ENCODE data around the gene FAM181A. TPM values are rescaled to one million over a fixed set of nuclear protein-coding genes. Genes with fewer than 3 reads are reported as not detected.

FAM181A gene
- total RNA-seq, 1 experiment from 2014 or later = not detected

DNA sequence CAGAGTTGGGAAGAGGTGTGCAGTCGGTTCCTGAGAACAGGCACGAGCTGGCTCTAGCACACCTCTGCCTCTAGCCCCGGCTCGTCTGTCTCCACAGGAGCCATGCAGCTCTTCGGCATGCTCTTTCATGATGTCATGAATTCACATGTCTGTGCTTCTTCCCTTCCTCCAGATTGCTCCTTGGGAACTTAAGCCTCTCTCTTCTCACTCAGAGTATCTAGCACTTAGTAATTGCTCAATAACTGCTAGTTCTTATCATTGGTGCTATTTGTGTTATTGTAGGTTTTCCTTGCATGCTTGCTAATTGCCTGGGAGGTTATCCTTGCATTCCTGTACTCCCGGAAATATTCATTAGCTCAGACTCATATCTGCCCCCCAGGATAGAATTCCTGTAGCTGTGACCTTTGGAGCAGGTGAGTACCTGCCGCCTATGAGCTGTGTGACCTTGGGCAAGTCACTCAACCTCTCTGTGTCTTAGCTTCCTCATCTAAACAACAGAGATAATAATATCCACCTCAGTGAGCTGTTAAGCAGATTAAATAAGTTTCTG is 19.5 kb downstream of the FAM181A start:
- ChIA-PET CTCF (no interaction called here), POLR2A (ENCODE audit: low non-redundant PET) (no interaction called here)
- Histone ChIP-seq H3K27me3 (replicated peaks; ENCODE audit: insufficient read depth, low read depth, low read length, poor library complexity) (no peaks in the 10 kb centered on the region), H3K4me1 (ENCODE audit: insufficient read depth, low read length, poor library complexity, severe bottlenecking) (no peaks in the 10 kb centered on the region), H3K9me3 (ENCODE audit: low read depth, low read length, poor library complexity, severe bottlenecking) (no peaks in the 10 kb centered on the region), H3K27ac (ENCODE audit: low read depth, low read length, poor library complexity, severe bottlenecking) (no peak overlapping the region), H3K4me3 (ENCODE audit: low read depth, low read length, poor library complexity, severe bottlenecking) (no peak overlapping the region), H3K36me3 (ENCODE audit: insufficient read depth, low read length, poor library complexity, severe bottlenecking) (no peaks in the 10 kb centered on the region)
- no TSS peak for BruUV-seq (replicated peaks)
- TF ChIP-seq, protein P1, sequence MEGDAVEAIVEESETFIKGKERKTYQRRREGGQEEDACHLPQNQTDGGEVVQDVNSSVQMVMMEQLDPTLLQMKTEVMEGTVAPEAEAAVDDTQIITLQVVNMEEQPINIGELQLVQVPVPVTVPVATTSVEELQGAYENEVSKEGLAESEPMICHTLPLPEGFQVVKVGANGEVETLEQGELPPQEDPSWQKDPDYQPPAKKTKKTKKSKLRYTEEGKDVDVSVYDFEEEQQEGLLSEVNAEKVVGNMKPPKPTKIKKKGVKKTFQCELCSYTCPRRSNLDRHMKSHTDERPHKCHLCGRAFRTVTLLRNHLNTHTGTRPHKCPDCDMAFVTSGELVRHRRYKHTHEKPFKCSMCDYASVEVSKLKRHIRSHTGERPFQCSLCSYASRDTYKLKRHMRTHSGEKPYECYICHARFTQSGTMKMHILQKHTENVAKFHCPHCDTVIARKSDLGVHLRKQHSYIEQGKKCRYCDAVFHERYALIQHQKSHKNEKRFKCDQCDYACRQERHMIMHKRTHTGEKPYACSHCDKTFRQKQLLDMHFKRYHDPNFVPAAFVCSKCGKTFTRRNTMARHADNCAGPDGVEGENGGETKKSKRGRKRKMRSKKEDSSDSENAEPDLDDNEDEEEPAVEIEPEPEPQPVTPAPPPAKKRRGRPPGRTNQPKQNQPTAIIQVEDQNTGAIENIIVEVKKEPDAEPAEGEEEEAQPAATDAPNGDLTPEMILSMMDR (conservative IDR thresholded peaks at IDR 0.05; ENCODE audit: low read depth, low read length) = no peak
- no peak for TF ChIP-seq EZH2 (IDR thresholded peaks at IDR 0.05; ENCODE audit: borderline replicate concordance, low read depth, low read length, poor library complexity, severe bottlenecking)
- DNase-seq (ENCODE audit: low spot score) = no peak
- intact Hi-C loops (cut with micrococcal nuclease; ENCODE audit: unreplicated experiment) = no loop called here

DNA sequence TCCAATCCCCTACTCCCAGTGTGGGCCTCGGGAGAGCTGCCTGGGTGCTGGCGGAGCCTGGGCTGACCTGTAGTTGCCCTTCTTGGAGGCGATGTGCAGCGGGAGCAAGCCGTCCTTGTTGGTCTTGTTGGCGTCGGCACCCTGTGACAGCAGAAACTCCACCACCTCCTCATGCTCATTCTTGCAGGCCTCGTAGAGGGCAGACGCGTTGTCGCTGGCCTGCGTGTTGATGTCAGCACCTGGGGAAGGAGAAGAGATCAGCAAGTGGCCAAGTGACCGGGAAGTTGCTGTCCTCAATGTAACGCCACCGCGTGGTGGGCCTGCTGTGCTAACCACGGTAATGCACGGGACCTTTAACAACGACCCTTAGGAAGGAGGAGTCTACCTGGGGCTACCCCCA is 20.1 kb downstream of the FAM181A start:
- Histone ChIP-seq H3K4me3 (ENCODE audit: low read depth, low read length, poor library complexity, severe bottlenecking) (no peak overlapping the region), H3K27ac (ENCODE audit: low read depth, low read length, poor library complexity, severe bottlenecking) (no peak overlapping the region), H3K36me3 (ENCODE audit: insufficient read depth, low read length, poor library complexity, severe bottlenecking) (no peaks in the 10 kb centered on the region), H3K9me3 (ENCODE audit: low read depth, low read length, poor library complexity, severe bottlenecking) (no peaks in the 10 kb centered on the region), H3K4me1 (ENCODE audit: insufficient read depth, low read length, poor library complexity, severe bottlenecking) (no peaks in the 10 kb centered on the region), H3K27me3 (replicated peaks; ENCODE audit: insufficient read depth, low read depth, low read length, poor library complexity) (no peaks in the 10 kb centered on the region)
- ChIA-PET CTCF (no interaction called here), POLR2A (ENCODE audit: low non-redundant PET) (no interaction called here)
- intact Hi-C loops (cut with micrococcal nuclease; ENCODE audit: unreplicated experiment) = no loop called here
- BruUV-seq (replicated peaks) = no TSS peak
- DNase-seq (ENCODE audit: low spot score) = no peak
- TF ChIP-seq EZH2 (IDR thresholded peaks at IDR 0.05; ENCODE audit: borderline replicate concordance, low read depth, low read length, poor library complexity, severe bottlenecking) = no peak
- TF ChIP-seq, protein P1 (conservative IDR thresholded peaks at IDR 0.05; ENCODE audit: low read depth, low read length) = no peak

DNA sequence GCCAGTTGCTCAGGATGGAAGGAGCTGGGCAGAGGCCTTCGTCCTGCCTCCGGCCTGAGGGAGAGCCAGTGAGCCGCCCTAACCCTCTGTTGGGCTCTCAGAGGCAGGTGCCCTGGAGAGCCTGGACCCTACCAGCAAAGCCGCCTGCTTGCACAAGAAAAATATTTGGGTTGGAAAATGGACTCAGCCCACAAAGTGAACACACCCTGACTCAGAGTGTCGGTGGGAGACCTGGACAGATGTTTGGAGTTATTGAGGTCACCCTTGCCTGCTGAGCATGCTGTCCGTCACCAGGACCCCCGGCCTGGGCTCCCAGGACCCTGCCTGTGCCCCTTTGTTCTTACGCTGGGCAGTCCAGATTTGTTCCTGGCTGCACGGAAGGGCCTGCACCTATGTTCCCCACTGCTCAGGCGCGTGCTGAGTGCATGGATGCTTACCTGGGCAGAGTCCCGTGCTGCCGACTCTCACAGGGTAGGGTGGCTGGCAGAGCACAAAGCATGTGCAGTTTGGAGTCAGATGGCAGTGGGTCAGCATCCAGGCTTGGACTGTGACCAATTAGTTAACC is 22.4 kb downstream of the FAM181A start:
- no peak for TF ChIP-seq EZH2 (IDR thresholded peaks at IDR 0.05; ENCODE audit: borderline replicate concordance, low read depth, low read length, poor library complexity, severe bottlenecking)
- TF ChIP-seq, protein P1 (conservative IDR thresholded peaks at IDR 0.05; ENCODE audit: low read depth, low read length) = no peak
- no TSS peak for BruUV-seq (replicated peaks)
- H3K27me3 ChIP-seq (replicated peaks; ENCODE audit: insufficient read depth, low read depth, low read length, poor library complexity) = no peaks in the 10 kb centered on the region
- H3K9me3 ChIP-seq (ENCODE audit: low read depth, low read length, poor library complexity, severe bottlenecking) = no peaks in the 10 kb centered on the region
- no peak overlapping the region for H3K27ac ChIP-seq (ENCODE audit: low read depth, low read length, poor library complexity, severe bottlenecking)
- DNase-seq (ENCODE audit: low spot score) = no peak
- ChIA-PET CTCF (interaction anchor here (0.6 kb wide), 1 partner anchor 55 kb away, joined by 3 read pairs; no protein-coding TSS in a partner anchor), POLR2A (ENCODE audit: low non-redundant PET) (no interaction called here)
- intact Hi-C loops (cut with micrococcal nuclease; ENCODE audit: unreplicated experiment) = no loop called here
- no peaks in the 10 kb centered on the region for H3K4me1 ChIP-seq (ENCODE audit: insufficient read depth, low read length, poor library complexity, severe bottlenecking)
- no peaks in the 10 kb centered on the region for H3K36me3 ChIP-seq (ENCODE audit: insufficient read depth, low read length, poor library complexity, severe bottlenecking)
- H3K4me3 ChIP-seq (ENCODE audit: low read depth, low read length, poor library complexity, severe bottlenecking) = no peak overlapping the region
